H9 (cell line): ENCODE data around the gene AHCY. TPM values are rescaled to one million over a fixed set of nuclear protein-coding genes. Genes with fewer than 3 reads are reported as not detected.
A peak's percentile ranks its signal among the peaks of the same experiment; 100 is the strongest.

Source experiments
- DNase-seq: peaks from one replicate; pipeline ENCODE4 v3.0.0-alpha.2; 2017
- H2AFZ ChIP-seq: one replicate; pipeline ENCODE4 v1.6.1; 2013; ENCODE audit warnings: mild to moderate bottlenecking, low read length, control low read depth, moderate library complexity
- H2AK5ac ChIP-seq: 2 replicates; pipeline ENCODE4 v1.6.1; 2013; ENCODE audit warnings: low read length, control low read depth, mixed read lengths; ENCODE audit not compliant: insufficient read length
- H2BK120ac ChIP-seq: one replicate; pipeline ENCODE4 v1.6.1; 2013; ENCODE audit warnings: low read depth, mild to moderate bottlenecking, low read length, control low read depth, inconsistent platforms; ENCODE audit not compliant: poor library complexity, severe bottlenecking
- H2BK12ac ChIP-seq: 2 replicates; pipeline ENCODE4 v1.6.1; 2013; ENCODE audit warnings: low read length, control low read depth, mixed read lengths, low read depth; ENCODE audit not compliant: insufficient read length
- H2BK15ac ChIP-seq: 2 replicates; pipeline ENCODE4 v1.6.1; 2013; ENCODE audit warnings: low read depth, low read length, control low read depth
- H2BK20ac ChIP-seq: one replicate; pipeline ENCODE4 v1.6.1; 2013; ENCODE audit warnings: low read depth, mild to moderate bottlenecking, low read length, control low read depth, inconsistent platforms; ENCODE audit not compliant: poor library complexity, severe bottlenecking
- H2BK5ac ChIP-seq: 2 replicates; pipeline ENCODE4 v1.6.1; 2013; ENCODE audit warnings: low read length, control low read depth, mixed read lengths; ENCODE audit not compliant: insufficient read length
- H3K14ac ChIP-seq: 2 replicates; pipeline ENCODE4 v1.6.1; 2013; ENCODE audit warnings: low read length, control low read depth; ENCODE audit not compliant: insufficient read depth
- H3K18ac ChIP-seq: 2 replicates; pipeline ENCODE4 v1.6.1; 2013; ENCODE audit warnings: low read depth, mild to moderate bottlenecking, mixed read lengths, low read length, control low read depth; ENCODE audit not compliant: insufficient read length
- H3K23ac ChIP-seq: 2 replicates; pipeline ENCODE4 v1.6.1; 2013; ENCODE audit warnings: low read length, control low read depth, mixed read lengths, low read depth; ENCODE audit not compliant: insufficient read length
- H3K23me2 ChIP-seq: 2 replicates; pipeline ENCODE4 v1.6.1; 2013; ENCODE audit warnings: low read depth, mild to moderate bottlenecking, mixed read lengths, low read length, control low read depth; ENCODE audit not compliant: insufficient read length, poor library complexity, severe bottlenecking
- H3K27ac ChIP-seq: 2 replicates; pipeline ENCODE4 v1.5.1; 2013; ENCODE audit warnings: low read length, control low read depth, mixed read lengths, low read depth; ENCODE audit not compliant: insufficient read length
- H3K27me3 ChIP-seq: 2 replicates; pipeline ENCODE4 v1.6.1; 2013; ENCODE audit warnings: low read length, control low read depth, inconsistent platforms; ENCODE audit not compliant: insufficient read depth
- H3K4ac ChIP-seq: 2 replicates; pipeline ENCODE4 v1.6.1; 2013; ENCODE audit warnings: low read depth, mild to moderate bottlenecking, control low read depth, inconsistent platforms, low read length, moderate library complexity
- H3K4me1 ChIP-seq: 2 replicates; pipeline ENCODE4 v1.6.1; 2013; ENCODE audit warnings: low read length, control low read depth, inconsistent platforms; ENCODE audit not compliant: insufficient read depth
- H3K4me2 ChIP-seq: 2 replicates; pipeline ENCODE4 v1.6.1; 2013; ENCODE audit warnings: low read length, control low read depth, mixed read lengths; ENCODE audit not compliant: insufficient read length, insufficient read depth
- H3K56ac ChIP-seq: 2 replicates; pipeline ENCODE4 v1.6.1; 2013; ENCODE audit warnings: low read depth, mild to moderate bottlenecking, mixed read lengths, low read length, control low read depth; ENCODE audit not compliant: insufficient read length
- H3K79me1 ChIP-seq: 2 replicates; pipeline ENCODE4 v1.6.1; 2013; ENCODE audit warnings: low read depth, mild to moderate bottlenecking, moderate library complexity, low read length, control low read depth, inconsistent platforms; ENCODE audit not compliant: insufficient read depth, poor library complexity, severe bottlenecking
- H3K79me2 ChIP-seq: 2 replicates; pipeline ENCODE4 v1.6.1; 2013; ENCODE audit warnings: low read length, control low read depth, inconsistent platforms; ENCODE audit not compliant: insufficient read depth
- H3K9ac ChIP-seq: 2 replicates; pipeline ENCODE4 v1.6.1; 2013; ENCODE audit warnings: low read length, control low read depth, mixed read lengths; ENCODE audit not compliant: insufficient read length; ENCODE audit errors: extremely low read depth
- H3K9me3 ChIP-seq: one replicate; pipeline ENCODE4 v1.6.1; 2013; ENCODE audit warnings: low read depth, low read length, inconsistent platforms; ENCODE audit not compliant: control insufficient read depth
- H3T11ph ChIP-seq: one replicate; pipeline ENCODE4 v1.6.1; 2013; ENCODE audit warnings: mild to moderate bottlenecking, low read length, control low read depth, inconsistent platforms
- H4K20me1 ChIP-seq: one replicate; pipeline ENCODE4 v1.6.1; 2013; ENCODE audit not compliant: control insufficient read depth, insufficient read length, insufficient read depth
- H4K5ac ChIP-seq: 2 replicates; pipeline ENCODE4 v1.6.1; 2013; ENCODE audit warnings: low read depth, mild to moderate bottlenecking, mixed read lengths, low read length, control low read depth; ENCODE audit not compliant: insufficient read length
- H4K8ac ChIP-seq: replicated peaks from 2 replicates; pipeline ENCODE4 v1.6.1; 2013; ENCODE audit warnings: low read length, control low read depth, mixed read lengths, low read depth; ENCODE audit not compliant: insufficient read length
- H4K91ac ChIP-seq: 2 replicates; pipeline ENCODE4 v1.6.1; 2013; ENCODE audit warnings: low read depth, mild to moderate bottlenecking, moderate library complexity, mixed read lengths, low read length, control low read depth; ENCODE audit not compliant: insufficient read length
- H3K27ac Mint-ChIP-seq, 3 experiments: 2 replicates in 2 of 3; 3 replicates in 1 of 3; pipeline ENCODE4 v1.8.0; 2020 to 2021; ENCODE audit warnings: mixed read lengths in 3 of 3, mild to moderate bottlenecking in 1 of 3, moderate library complexity in 1 of 3
- H3K27me3 Mint-ChIP-seq: 2 replicates; pipeline ENCODE4 v1.8.0; 2021; ENCODE audit warnings: low read depth, mild to moderate bottlenecking, moderate library complexity, mixed read lengths
- H3K36me3 Mint-ChIP-seq, 3 experiments: 2 replicates in 2 of 3; 3 replicates in 1 of 3; pipeline ENCODE4 v1.8.0; 2020 to 2021; ENCODE audit warnings: low read depth in 3 of 3, mixed read lengths in 3 of 3; ENCODE audit not compliant: insufficient read depth in 1 of 3
- H3K4me1 Mint-ChIP-seq, 2 experiments: 2 replicates each; pipeline ENCODE4 v1.8.0; 2020; ENCODE audit warnings: mixed read lengths in 2 of 2
- H3K4me3 Mint-ChIP-seq, 2 experiments: 2 replicates in 1 of 2; 3 replicates in 1 of 2; pipeline ENCODE4 v1.8.0; 2020 to 2021; ENCODE audit warnings: mild to moderate bottlenecking in 2 of 2, mixed read lengths in 2 of 2, moderate library complexity in 1 of 2
- H3K9me3 Mint-ChIP-seq, 2 experiments: 2 replicates in 1 of 2; 3 replicates in 1 of 2; pipeline ENCODE4 v1.8.0; 2020; ENCODE audit warnings: mild to moderate bottlenecking in 2 of 2, mixed read lengths in 2 of 2, moderate library complexity in 1 of 2
- WGBS: extraction: QIAGEN DNeasy Blood & Tissue Kit; methylation state at CpG from one replicate; pipeline ENCODE4 v1.1.7; 2013; ENCODE audit warnings: missing lambda C conversion rate, low lambda C conversion rate, mixed read lengths; ENCODE audit not compliant: insufficient read length; ENCODE audit errors: extremely low coverage; 5-methylcytosine and 5-hydroxymethylcytosine counted together
- total RNA-seq: library from RNA; stranded (reverse); gene quantifications from 2 replicates; pipeline ENCODE4 v1.2.1, GENCODE V29; 2021
- TF ChIP-seq, protein P1 (sequence below): fragments of 200-600 bp; sonication (generic); conservative IDR thresholded peaks from 3 replicates; pipeline ENCODE4 v1.8.0; 2021; ENCODE audit warnings: antibody characterized with exemption, mild to moderate bottlenecking

Gene AHCY
- total RNA-seq, 1 experiment from 2014 or later: 461 TPM

DNA sequence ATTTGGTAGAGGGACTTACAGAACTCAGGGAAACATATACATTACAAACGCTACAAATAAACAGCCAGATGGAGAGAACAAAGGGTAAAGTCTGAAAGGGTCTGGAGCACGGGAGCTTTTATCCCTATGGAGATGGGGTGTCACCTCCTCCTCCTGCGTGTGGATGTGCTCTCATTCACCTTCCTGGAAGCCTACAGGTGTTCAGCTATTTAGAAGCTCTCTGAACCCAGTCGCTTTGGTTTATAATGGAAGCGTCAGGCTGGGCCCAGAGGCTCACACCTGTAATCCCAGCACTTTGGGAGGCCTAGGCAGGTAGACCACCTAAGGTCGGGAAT is 42.2 kb upstream of the AHCY start:
- H2BK5ac ChIP-seq: no peak overlapping the region
- WGBS: no CpG with 5 or more reads among the region's 6 CpGs

More for the DNA sequence above, 42.2 kb upstream of the AHCY start:
- no peak overlapping the region for H4K5ac ChIP-seq
- Mint-ChIP-seq H3K36me3 (no peaks in the 10 kb centered on the region), H3K4me1 (peaks cover 18 to 25% of the 10 kb centered on the region in 2 experiments), H3K4me3 (no peak overlapping the region), H3K9me3 (no peaks in the 10 kb centered on the region), H3K27me3 (no peaks in the 10 kb centered on the region; the same call in 1 of the 2 replicates), H3K27ac (peak overlapping the region in 1 of 3 experiments; percentile 15; a peak in 2 of 7 replicates)
- H4K91ac ChIP-seq: no peak overlapping the region
- H3K56ac ChIP-seq: no peak overlapping the region
- no peaks in the 10 kb centered on the region for H3K79me2 ChIP-seq
- no peaks in the 10 kb centered on the region for H3K4me1 ChIP-seq
- H2BK20ac ChIP-seq: no peak overlapping the region
- H2BK15ac ChIP-seq: no peak overlapping the region
- no peak overlapping the region for H2BK12ac ChIP-seq
- TF ChIP-seq, protein P1, sequence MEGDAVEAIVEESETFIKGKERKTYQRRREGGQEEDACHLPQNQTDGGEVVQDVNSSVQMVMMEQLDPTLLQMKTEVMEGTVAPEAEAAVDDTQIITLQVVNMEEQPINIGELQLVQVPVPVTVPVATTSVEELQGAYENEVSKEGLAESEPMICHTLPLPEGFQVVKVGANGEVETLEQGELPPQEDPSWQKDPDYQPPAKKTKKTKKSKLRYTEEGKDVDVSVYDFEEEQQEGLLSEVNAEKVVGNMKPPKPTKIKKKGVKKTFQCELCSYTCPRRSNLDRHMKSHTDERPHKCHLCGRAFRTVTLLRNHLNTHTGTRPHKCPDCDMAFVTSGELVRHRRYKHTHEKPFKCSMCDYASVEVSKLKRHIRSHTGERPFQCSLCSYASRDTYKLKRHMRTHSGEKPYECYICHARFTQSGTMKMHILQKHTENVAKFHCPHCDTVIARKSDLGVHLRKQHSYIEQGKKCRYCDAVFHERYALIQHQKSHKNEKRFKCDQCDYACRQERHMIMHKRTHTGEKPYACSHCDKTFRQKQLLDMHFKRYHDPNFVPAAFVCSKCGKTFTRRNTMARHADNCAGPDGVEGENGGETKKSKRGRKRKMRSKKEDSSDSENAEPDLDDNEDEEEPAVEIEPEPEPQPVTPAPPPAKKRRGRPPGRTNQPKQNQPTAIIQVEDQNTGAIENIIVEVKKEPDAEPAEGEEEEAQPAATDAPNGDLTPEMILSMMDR: no peak
- H3K23ac ChIP-seq: no peak overlapping the region
- H3K4me2 ChIP-seq: no peak overlapping the region
- no peaks in the 10 kb centered on the region for H4K20me1 ChIP-seq
- no peak overlapping the region for H4K8ac ChIP-seq
- no peaks in the 10 kb centered on the region for H3K9me3 ChIP-seq
- H2AFZ ChIP-seq: no peak overlapping the region
- no peak overlapping the region for H3K9ac ChIP-seq
- no peak overlapping the region for H3K4ac ChIP-seq
- no peaks in the 10 kb centered on the region for H3K79me1 ChIP-seq
- no peak overlapping the region for H3K14ac ChIP-seq
- no peak overlapping the region for H2BK120ac ChIP-seq
- H3K27me3 ChIP-seq: no peaks in the 10 kb centered on the region
- no peak for DNase-seq
- H3K18ac ChIP-seq: no peak overlapping the region
- no peak overlapping the region for H2AK5ac ChIP-seq
- H3T11ph ChIP-seq: no peak overlapping the region
- H3K23me2 ChIP-seq: no peaks in the 10 kb centered on the region
- no peak overlapping the region for H3K27ac ChIP-seq
